ENCODE data around the gene DYNLT4. TPM values are rescaled to one million over a fixed set of nuclear protein-coding genes. Genes with fewer than 3 reads are reported as not detected.

Gene DYNLT4
- total and polyA plus RNA-seq, 2 of the 13 experiments (the other 11 are each of a cell fraction or from before 2014, with no cell fraction given), result 0.77 TPM; not detected in 1

GRCh38 chr1:44784094-44785028 is 22.8 kb downstream of the DYNLT4 start (continued):
- TF ChIP-seq HIC2 (CRISPR knock-in tag; IDR thresholded peaks at IDR 0.05; ENCODE audit: low read depth), result no peak
- peak; percentile 75 for TF ChIP-seq ARID4A (CRISPR knock-in tag; IDR thresholded peaks at IDR 0.05; ENCODE audit: borderline replicate concordance)
- TF ChIP-seq ARNTL (CRISPR knock-in tag; IDR thresholded peaks at IDR 0.05), result peak; percentile 70
- TF ChIP-seq CENPX (CRISPR knock-in tag; IDR thresholded peaks at IDR 0.05), result no peak
- no peak for TF ChIP-seq PREB (CRISPR knock-in tag; IDR thresholded peaks at IDR 0.05)
- TF ChIP-seq ZNF598 (CRISPR knock-in tag; IDR thresholded peaks at IDR 0.05; ENCODE audit: borderline replicate concordance), result peak; percentile 48; the same call in 1 of the 2 replicates
- no peak for TF ChIP-seq ZSCAN22 (CRISPR knock-in tag; IDR thresholded peaks at IDR 0.05)
- peak; percentile 27; the same call in 1 of the 2 replicates for TF ChIP-seq REPIN1 (CRISPR knock-in tag; IDR thresholded peaks at IDR 0.05; ENCODE audit: borderline replicate concordance, low read depth)
- TF ChIP-seq HOXA9 (CRISPR knock-in tag; IDR thresholded peaks at IDR 0.05; ENCODE audit: borderline replicate concordance), result peak; percentile 49; the same call in 1 of the 2 replicates
- TF ChIP-seq FOSL2 (CRISPR knock-in tag; IDR thresholded peaks at IDR 0.05), result 0 out of 2 replicates have a peak, but pooled peaks have one; percentile 11
- no peak for TF ChIP-seq ZNF142 (CRISPR knock-in tag; IDR thresholded peaks at IDR 0.05)
